Sigmoid colon (tissue), 7 donors: Measurements from ENCODE around the gene HAUS3. TPM values are rescaled to one million over a fixed set of nuclear protein-coding genes. Genes with fewer than 3 reads are reported as not detected.
A peak's percentile ranks its signal among the peaks of the same experiment; 100 is the strongest.

Experiments
- DNase-seq: peaks from one replicate; pipeline ENCODE4 v3.0.0-alpha.2; 2019
- H3K27ac ChIP-seq, 4 donors: fragments of 200-600 bp; sonication (generic); one replicate each; pipeline ENCODE4 v1.5.1; 2016 to 2019; ENCODE audit warnings: mild to moderate bottlenecking in 1 of 4
- H3K27me3 ChIP-seq, 3 donors: fragments of 200-600 bp; sonication (generic); one replicate each; pipeline ENCODE4 v1.5.1; 2019; ENCODE audit warnings: mild to moderate bottlenecking in 1 of 3
- H3K36me3 ChIP-seq, 4 donors: fragments of 200-600 bp; sonication (generic); one replicate each; pipeline ENCODE4 v1.5.1; 2016 to 2019
- H3K4me1 ChIP-seq, 4 donors: fragments of 200-600 bp; sonication (generic); one replicate each; pipeline ENCODE4 v1.5.1; 2017 to 2019
- H3K4me3 ChIP-seq, 4 donors: fragments of 200-600 bp; sonication (generic); one replicate each; pipeline ENCODE4 v1.5.1; 2017 to 2019; ENCODE audit warnings: mild to moderate bottlenecking in 2 of 4, moderate library complexity in 1 of 4
- H3K9me3 ChIP-seq, 4 donors: fragments of 200-600 bp in 3 of 4; sonication (generic) in 3 of 4; one replicate each; pipeline versions ENCODE4 v1.5.1 to v1.6.1; 2013 to 2019
- CTCF ChIP-seq, 4 experiments: fragments of 450-650 bp in 3 of 4; fragments of 200-600 bp in 1 of 4; IDR thresholded peaks; one replicate each; pipeline ENCODE4 v1.5.1; 2016 to 2019; ENCODE audit warnings: antibody characterized with exemption in 4 of 4, mild to moderate bottlenecking in 3 of 4, moderate library complexity in 2 of 4
- EP300 ChIP-seq, 4 donors: sonication (generic); formaldehyde crosslinking; IDR thresholded peaks; one replicate each; pipeline ENCODE4 v1.6.1; 2017; ENCODE audit warnings: antibody characterized with exemption in 4 of 4
- POLR2A ChIP-seq, 2 donors: fragments of 450-650 bp; IDR thresholded peaks; one replicate each; pipeline ENCODE4 v1.6.1; 2016; ENCODE audit warnings: antibody characterized with exemption in 2 of 2, mild to moderate bottlenecking in 2 of 2, moderate library complexity in 2 of 2
- POLR2AphosphoS5 ChIP-seq, 4 donors: sonication (generic); formaldehyde crosslinking; IDR thresholded peaks; one replicate each; pipeline ENCODE4 v1.6.1; 2017; ENCODE audit warnings: antibody characterized with exemption in 4 of 4
- WGBS, 2 donors: extraction: QIAGEN DNeasy Blood & Tissue Kit; methylation state at CpG; one replicate each; pipeline ENCODE4 v1.1.7; 2013; 5-methylcytosine and 5-hydroxymethylcytosine counted together
- intact Hi-C: fragments of 100-400 bp; cut with DNase I; formaldehyde crosslinking; loops from one replicate; pipeline ENCODE4 v1.15.1; 2023
- polyA plus RNA-seq, 3 donors: library from polyadenylated mRNA; stranded (reverse); fragments of 200-250 nt; gene quantifications; one replicate each; pipeline ENCODE4 v1.2.3, GENCODE V29; 2013
- total RNA-seq, 4 donors: library from RNA; depleted of rRNA; stranded (reverse); fragments of >200 nt; gene quantifications; one replicate each; pipeline ENCODE4 v1.1.0, GENCODE V29; 2016
- donor health status: healthy with polysubstance abuse.
- donor health status: Bipolar disorder and iron deficiency.
- donor health status: healthy.

Gene HAUS3
- total and polyA plus RNA-seq, 7 donors = 3.2 to 18.5 (median 12.1) TPM

GRCh38 chr4:2266181-2266580 is 24.3 kb upstream of the HAUS3 start:
- Histone ChIP-seq H3K27ac (peak overlapping the region; percentile 59 to 80 (median 68)), H3K4me3 (no peak overlapping the region), H3K4me1 (peaks cover 0 to 46% (median 33%) of the 10 kb centered on the region in 4 donors), H3K9me3 (no peaks in the 10 kb centered on the region), H3K27me3 (no peaks in the 10 kb centered on the region), H3K36me3 (no peaks in the 10 kb centered on the region)
- peak; percentile 87 for DNase-seq
- 72 to 81% methylated on average over 8 of the region's 8 CpGs for WGBS, 2 donors
- intact Hi-C loops = loop anchor here (10.0 kb wide), 1 partner anchor 99 kb away; no protein-coding TSS in a partner anchor
- TF ChIP-seq POLR2AphosphoS5 (IDR thresholded peaks at IDR 0.05) (peak in 3 of 4 donors; percentile 19 to 36 (median 28)), CTCF (IDR thresholded peaks at IDR 0.05) (no peak)

- no peaks in the 10 kb centered on the region for H3K9me3 ChIP-seq
- no peak for TF ChIP-seq CTCF (IDR thresholded peaks at IDR 0.05)
- no peak for TF ChIP-seq POLR2A (IDR thresholded peaks at IDR 0.05)
- H3K27me3 ChIP-seq = no peaks in the 10 kb centered on the region
- peak overlapping the region; percentile 59 to 80 (median 68) for H3K27ac ChIP-seq
- peaks cover 0 to 54% (median 39%) of the 10 kb centered on the region in 4 donors for H3K4me1 ChIP-seq
- DNase-seq = no peak
- H3K36me3 ChIP-seq = no peaks in the 10 kb centered on the region
- H3K4me3 ChIP-seq = no peak overlapping the region
- 89 to 93% methylated on average over 19 of the region's 19 CpGs for WGBS, 2 donors
- intact Hi-C loops = loop anchor here (10.0 kb wide), 1 partner anchor 99 kb away; no protein-coding TSS in a partner anchor
Measured at GRCh38 chr4:2265113-2266110, 23.5 kb upstream of the HAUS3 start.

GRCh38 chr4:2264481-2265041 is 22.6 kb upstream of the HAUS3 start:
- TF ChIP-seq CTCF (IDR thresholded peaks at IDR 0.05) = no peak
- no peak for TF ChIP-seq POLR2A (IDR thresholded peaks at IDR 0.05)
- TF ChIP-seq EP300 (IDR thresholded peaks at IDR 0.05) = no peak
- TF ChIP-seq POLR2AphosphoS5 (IDR thresholded peaks at IDR 0.05) = no peak
- H3K9me3 ChIP-seq = no peaks in the 10 kb centered on the region
- peak overlapping the region in 1 of 4 donors; percentile 80 for H3K27ac ChIP-seq
- H3K36me3 ChIP-seq = no peaks in the 10 kb centered on the region
- intact Hi-C loops = loop anchor here (5.0 to 10.0 kb wide), 3 partner anchors 100 to 493 kb away; partner anchors contain the start of genes CFAP99, TNIP2 and ZFYVE28
- WGBS, 2 donors = 67 to 87% methylated on average over 6 of the region's 6 CpGs
- peaks cover 0 to 63% (median 48%) of the 10 kb centered on the region in 4 donors for H3K4me1 ChIP-seq
- H3K27me3 ChIP-seq = no peaks in the 10 kb centered on the region
- peak; percentile 63 for DNase-seq
- no peak overlapping the region for H3K4me3 ChIP-seq

GRCh38 chr4:2263926-2264321 is 22.0 kb upstream of the HAUS3 start:
- peak overlapping the region in 1 of 4 donors; percentile 98 for H3K27ac ChIP-seq
- peaks cover 0 to 69% (median 54%) of the 10 kb centered on the region in 4 donors for H3K4me1 ChIP-seq
- TF ChIP-seq POLR2A (IDR thresholded peaks at IDR 0.05) = no peak
- TF ChIP-seq EP300 (IDR thresholded peaks at IDR 0.05) = no peak
- TF ChIP-seq CTCF (IDR thresholded peaks at IDR 0.05) = no peak
- TF ChIP-seq POLR2AphosphoS5 (IDR thresholded peaks at IDR 0.05) = no peak
- peaks cover 0 to 3% (median 0%) of the 10 kb centered on the region in 4 donors for H3K36me3 ChIP-seq
- WGBS, 2 donors = 43 to 79% methylated on average over 6 of the region's 6 CpGs
- no peaks in the 10 kb centered on the region for H3K9me3 ChIP-seq
- DNase-seq = peak; percentile 64
- intact Hi-C loops = loop anchor here (2.0 to 10.0 kb wide), 4 partner anchors 101 to 493 kb away; partner anchors contain the start of genes CFAP99, RNF4, TNIP2 and ZFYVE28
- no peak overlapping the region for H3K4me3 ChIP-seq
- no peaks in the 10 kb centered on the region for H3K27me3 ChIP-seq
